Activated CD4-positive, alpha-beta memory T cell treated with anti-CD3 and anti-CD28 coated beads, Interleukin-2, amount 10 ng/mL, durations not matched to agents 7 days and 5 days (primary cell): ENCODE results near the gene CASKIN1. TPM values are rescaled to one million over a fixed set of nuclear protein-coding genes. Genes with fewer than 3 reads are reported as not detected.

Source experiments
- CTCF ChIA-PET: fragments of 350-600 bp; sonication (Branson Sonifier 250); formaldehyde crosslinking; loops from one replicate; lab custom pipeline; 2021; ENCODE audit warnings: antibody characterized with exemption, inconsistent platforms; lab: Charles Lee
- POLR2A ChIA-PET: fragments of 350-600 bp; sonication (Branson Sonifier 250); formaldehyde crosslinking; loops from one replicate; lab custom pipeline; 2021; ENCODE audit warnings: antibody characterized with exemption; lab: Charles Lee
- DNase-seq: peaks from one replicate; pipeline ENCODE4 v3.0.0-alpha.2; 2020
- H3K27ac Mint-ChIP-seq: one replicate; pipeline ENCODE4 v1.8.0; 2021; ENCODE audit warnings: mild to moderate bottlenecking, mixed read lengths
- H3K27me3 Mint-ChIP-seq: one replicate; pipeline ENCODE4 v1.8.0; 2021; ENCODE audit warnings: mixed read lengths
- H3K36me3 Mint-ChIP-seq: one replicate; pipeline ENCODE4 v1.8.0; 2021; ENCODE audit warnings: low read depth, mixed read lengths
- H3K4me1 Mint-ChIP-seq: one replicate; pipeline ENCODE4 v1.8.0; 2021; ENCODE audit warnings: mixed read lengths
- H3K4me3 Mint-ChIP-seq: one replicate; pipeline ENCODE4 v1.8.0; 2021; ENCODE audit warnings: mild to moderate bottlenecking, mixed read lengths
- H3K9me3 Mint-ChIP-seq: one replicate; pipeline ENCODE4 v1.8.0; 2021; ENCODE audit warnings: mixed read lengths
- total RNA-seq, 2 experiments: library from RNA; stranded (reverse); gene quantifications; one replicate each; pipeline ENCODE4 v1.2.3, GENCODE V29; 2021

Gene CASKIN1
- total RNA-seq, 2 experiments from 2014 or later, result 0.18 to 1.4 TPM

DNA sequence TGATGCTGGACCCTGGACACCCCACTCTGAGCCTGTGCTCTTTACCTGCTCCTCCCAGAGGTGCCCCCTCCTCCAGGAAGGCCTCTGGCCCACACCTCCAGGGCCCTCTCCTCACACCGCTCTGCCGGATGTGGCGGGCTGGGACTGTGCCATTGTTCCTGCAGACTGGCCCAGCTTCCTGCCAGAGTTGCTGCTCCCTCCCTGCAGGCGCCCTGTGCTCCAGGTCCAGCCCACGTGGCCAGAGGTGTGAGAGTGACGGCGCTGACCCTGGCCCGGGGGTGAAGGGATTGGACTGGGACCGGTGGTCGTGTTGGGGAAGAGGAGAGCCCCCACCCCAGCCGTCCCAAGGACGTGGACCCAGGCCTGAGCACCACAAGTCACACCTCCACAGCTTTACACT lies 32.7 kb upstream of the CASKIN1 start:
- H3K4me1 Mint-ChIP-seq, result peaks cover 17% of the 10 kb centered on the region
- CTCF ChIA-PET, result no interaction called here
- no peak overlapping the region for H3K27ac Mint-ChIP-seq
- no peaks in the 10 kb centered on the region for H3K27me3 Mint-ChIP-seq
- H3K9me3 Mint-ChIP-seq, result no peaks in the 10 kb centered on the region
- H3K36me3 Mint-ChIP-seq, result peaks cover 11% of the 10 kb centered on the region
- DNase-seq, result no peak
- POLR2A ChIA-PET, result no interaction called here
- no peak overlapping the region for H3K4me3 Mint-ChIP-seq

DNA sequence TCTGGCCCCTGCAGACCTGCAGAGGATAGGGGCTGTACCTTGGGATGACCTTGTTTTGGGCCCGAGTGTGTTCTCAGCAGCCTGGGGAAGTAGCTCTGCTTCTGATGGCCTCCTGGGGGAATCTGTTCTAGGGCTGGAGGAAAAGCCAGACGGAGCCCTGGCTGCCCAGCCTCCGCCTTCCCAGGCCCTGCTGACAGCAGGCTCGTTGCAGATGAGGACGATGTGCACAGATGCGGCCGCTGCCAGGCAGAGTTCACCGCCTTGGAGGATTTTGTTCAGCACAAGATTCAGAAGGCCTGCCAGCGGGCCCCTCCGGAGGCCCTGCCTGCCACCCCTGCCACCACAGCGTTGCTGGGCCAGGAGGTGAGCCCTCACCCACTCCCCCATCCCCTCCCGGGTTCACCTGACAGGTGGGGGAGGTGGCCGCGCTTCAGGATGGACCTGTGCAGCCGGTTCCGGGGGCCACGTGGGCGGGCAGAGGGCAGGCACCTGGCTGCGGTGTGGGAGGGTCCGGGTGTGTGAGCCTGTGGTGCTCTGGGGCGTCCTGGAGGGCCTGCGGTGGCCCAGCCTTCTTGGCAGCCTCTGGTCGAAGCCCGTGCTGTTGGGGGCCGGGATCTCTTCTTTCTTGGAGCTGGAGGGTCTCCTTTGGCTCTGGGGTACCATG lies 31.9 kb upstream of the CASKIN1 start:
- DNase-seq, result no peak
- Mint-ChIP-seq H3K27me3 (no peaks in the 10 kb centered on the region), H3K36me3 (peaks cover 11% of the 10 kb centered on the region), H3K4me3 (no peak overlapping the region), H3K27ac (no peak overlapping the region), H3K4me1 (peaks cover 19% of the 10 kb centered on the region), H3K9me3 (no peaks in the 10 kb centered on the region)
- CTCF ChIA-PET, result no interaction called here
- POLR2A ChIA-PET, result interaction anchor here (1.3 to 1.5 kb wide), 2 partner anchors 22 to 24 kb away, joined by 3 read pairs; partner anchors contain the start of gene ECI1

DNA sequence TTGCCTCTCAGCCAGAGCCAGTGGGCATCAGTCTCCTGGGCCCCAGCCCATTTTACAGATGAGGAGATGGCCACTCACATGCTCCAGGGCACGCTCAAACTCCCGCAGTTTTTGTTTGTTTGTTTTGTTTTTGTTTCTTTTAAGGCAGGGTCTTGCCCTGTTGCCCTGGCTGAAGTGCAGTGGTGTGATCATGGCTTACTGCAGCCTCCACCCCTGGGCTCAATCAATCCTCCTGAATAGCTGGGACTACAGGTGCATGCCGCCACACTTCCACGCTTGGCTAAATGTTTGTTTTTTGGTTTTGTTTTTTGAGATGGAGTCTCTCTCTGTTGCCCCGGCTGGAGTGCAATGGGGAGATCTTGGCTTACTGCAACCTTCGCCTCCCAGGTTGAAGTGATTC lies 30.5 kb upstream of the CASKIN1 start:
- Mint-ChIP-seq H3K27ac (no peak overlapping the region), H3K27me3 (no peaks in the 10 kb centered on the region), H3K36me3 (peaks cover 10% of the 10 kb centered on the region), H3K4me3 (peak overlapping the region; percentile 10), H3K4me1 (peaks cover 22% of the 10 kb centered on the region), H3K9me3 (no peaks in the 10 kb centered on the region)
- no peak for DNase-seq
- ChIA-PET POLR2A (interaction anchor here (1.0 to 1.5 kb wide), 3 partner anchors 25 to 37 kb away, joined by 3 to 6 read pairs (median 3); partner anchors contain the start of gene ECI1), CTCF (no interaction called here)

DNA sequence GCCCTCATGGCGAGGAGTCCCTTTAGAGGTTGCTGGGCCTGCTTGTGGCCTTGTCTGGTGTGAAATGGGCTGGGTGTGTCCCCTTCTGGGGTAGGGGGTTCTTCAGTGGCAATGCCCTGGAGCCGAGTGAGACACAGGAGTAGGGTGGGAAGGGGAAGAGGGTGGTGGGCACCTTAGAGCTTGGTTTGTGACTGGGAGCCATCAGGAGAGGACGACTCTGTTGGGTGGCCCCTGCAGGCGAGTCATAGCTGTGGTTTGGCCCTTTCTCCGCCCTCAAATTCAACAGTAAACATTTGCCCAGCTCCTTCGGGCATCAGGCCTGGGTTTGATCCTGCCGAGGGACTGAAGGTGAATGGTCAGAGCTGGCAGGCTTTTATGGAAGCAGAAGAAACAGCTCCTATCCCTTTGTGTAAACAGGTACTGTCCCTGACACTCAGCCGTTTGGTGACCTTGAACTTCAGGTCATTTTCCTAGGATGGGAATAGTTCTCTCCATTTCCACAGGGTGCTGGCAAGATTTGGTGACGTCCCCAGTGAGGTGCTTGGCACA lies 29.9 kb upstream of the CASKIN1 start:
- Mint-ChIP-seq H3K27me3 (no peaks in the 10 kb centered on the region), H3K4me1 (peaks cover 22% of the 10 kb centered on the region), H3K9me3 (no peaks in the 10 kb centered on the region), H3K36me3 (peaks cover 8% of the 10 kb centered on the region), H3K27ac (no peak overlapping the region), H3K4me3 (no peak overlapping the region)
- no peak for DNase-seq
- CTCF ChIA-PET, result no interaction called here
- POLR2A ChIA-PET, result interaction anchor here (0.9 to 1.5 kb wide), 5 partner anchors 10 to 306 kb away, joined by 3 to 6 read pairs (median 3); partner anchors contain the start of genes DNASE1L2 and ECI1

DNA sequence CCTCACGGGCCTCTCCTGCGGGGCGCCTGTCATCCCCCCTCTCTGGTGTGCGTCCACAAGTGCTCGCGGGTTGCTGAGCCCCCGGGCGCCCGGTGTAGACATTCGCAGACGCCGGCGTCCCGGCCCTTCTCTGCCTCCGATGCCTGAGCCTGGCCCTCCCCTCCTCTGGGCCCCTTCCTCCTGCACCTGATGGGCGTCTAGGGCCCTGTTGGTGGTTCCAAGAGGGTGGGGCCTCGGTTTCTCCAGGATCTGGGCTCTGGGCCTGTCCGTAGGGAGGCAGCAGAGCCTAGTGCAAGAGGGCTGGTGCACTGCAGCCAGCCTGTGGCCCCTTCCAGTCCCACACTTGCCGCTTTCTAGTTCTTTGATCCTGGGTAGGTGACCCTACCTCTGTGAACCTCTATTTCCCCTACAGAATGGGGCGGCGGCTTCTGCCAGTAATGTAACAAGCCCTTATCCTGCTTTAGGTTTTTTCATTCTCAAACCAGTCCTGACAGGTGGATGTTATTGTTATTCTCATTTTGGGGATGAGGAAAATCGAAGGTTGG lies 27.6 kb upstream of the CASKIN1 start:
- Mint-ChIP-seq H3K9me3 (no peaks in the 10 kb centered on the region), H3K4me1 (peaks cover 22% of the 10 kb centered on the region), H3K27ac (peak overlapping the region; percentile 65), H3K36me3 (peaks cover 3% of the 10 kb centered on the region), H3K27me3 (no peaks in the 10 kb centered on the region), H3K4me3 (peak overlapping the region; percentile 84)
- CTCF ChIA-PET, result no interaction called here
- peak; percentile 43 for DNase-seq
- POLR2A ChIA-PET, result interaction anchor here (0.6 to 2.2 kb wide), 3 partner anchors 10 to 309 kb away, joined by 3 to 13 read pairs (median 4); partner anchors contain the start of genes PGP and TRAF7

DNA sequence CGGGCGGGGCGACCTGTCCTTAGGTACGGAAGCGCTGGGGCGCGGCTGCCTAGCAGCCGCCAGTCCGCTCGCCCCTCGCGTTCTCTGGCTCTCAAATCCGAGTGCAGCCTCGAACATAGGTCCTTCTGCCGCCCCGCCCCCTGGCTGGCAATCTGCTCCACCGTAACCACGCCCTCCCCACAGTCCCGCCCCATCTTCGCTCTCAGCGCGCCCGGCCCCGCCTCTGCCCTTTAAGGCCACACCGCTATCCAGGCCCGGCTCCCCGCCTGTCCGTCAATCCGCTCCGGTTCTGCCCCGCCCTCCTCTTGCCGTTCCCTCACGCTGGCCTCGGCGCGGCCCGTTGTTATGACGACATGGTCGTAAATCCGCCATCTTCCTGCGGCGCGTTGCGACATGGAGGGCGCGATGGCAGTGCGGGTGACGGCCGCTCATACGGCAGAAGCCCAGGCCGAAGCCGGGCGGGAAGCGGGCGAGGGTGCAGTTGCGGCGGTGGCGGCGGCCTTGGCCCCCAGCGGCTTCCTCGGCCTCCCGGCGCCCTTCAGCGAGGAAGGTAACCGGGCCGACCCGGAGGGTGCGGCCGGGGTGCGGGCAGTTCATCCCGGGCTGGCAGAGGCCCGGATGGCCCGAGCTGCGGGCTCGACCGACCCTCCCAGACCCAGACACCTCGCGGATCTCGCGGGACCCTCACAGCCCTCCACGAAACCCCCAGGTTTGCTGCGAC lies 27.0 kb upstream of the CASKIN1 start, which contains the start of gene E4F1:
E4F1 (plus strand) TSS at position 371 of the 721 bp plus-strand sequence; CDS start at position 394, 23 bp downstream.
- no peaks in the 10 kb centered on the region for H3K9me3 Mint-ChIP-seq
- peaks cover 22% of the 10 kb centered on the region for H3K4me1 Mint-ChIP-seq
- H3K36me3 Mint-ChIP-seq, result peaks cover 3% of the 10 kb centered on the region
- peak within 1 kb of the TSS; percentile 84 for H3K4me3 Mint-ChIP-seq
- DNase-seq, result peak; percentile 100
- CTCF ChIA-PET, result interaction anchor here (1.2 kb wide), 1 partner anchor 9 kb away, joined by 5 read pairs; the partner anchor contains the start of gene PGP
- POLR2A ChIA-PET, result interaction anchor here (0.6 to 2.2 kb wide), 6 partner anchors 9 to 309 kb away, joined by 3 to 13 read pairs (median 4); partner anchors contain the start of genes ATP6V0C, PGP and TRAF7
- H3K27me3 Mint-ChIP-seq, result no peaks in the 10 kb centered on the region
- H3K27ac Mint-ChIP-seq, result peak within 1 kb of the TSS; percentile 74

DNA sequence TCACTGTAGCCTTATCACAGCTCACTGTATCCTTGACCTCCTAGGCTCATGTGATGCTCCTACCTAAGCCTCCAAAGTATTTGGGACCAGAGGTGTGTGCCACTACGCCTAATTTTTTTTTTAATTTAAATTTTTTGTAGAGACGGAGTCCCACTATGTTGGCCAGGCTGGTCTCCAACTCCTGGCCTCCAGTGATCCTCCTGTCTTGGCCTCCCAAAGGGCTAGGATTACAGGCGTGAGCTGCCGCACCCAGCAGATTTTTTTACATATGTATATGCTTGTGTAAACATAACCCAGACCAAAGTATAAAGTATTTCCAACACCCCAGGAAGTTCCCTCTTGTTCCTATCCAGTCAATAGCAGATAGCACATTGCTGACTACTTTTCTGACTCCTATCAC lies 19.9 kb upstream of the CASKIN1 start:
- Mint-ChIP-seq H3K9me3 (no peaks in the 10 kb centered on the region), H3K27ac (peak overlapping the region; percentile 82), H3K27me3 (no peaks in the 10 kb centered on the region), H3K4me1 (peaks cover 25% of the 10 kb centered on the region), H3K36me3 (peaks cover 10% of the 10 kb centered on the region), H3K4me3 (peak overlapping the region; percentile 47)
- CTCF ChIA-PET, result interaction anchor here (0.9 to 1.9 kb wide), 2 partner anchors 17 to 76 kb away, joined by 3 to 5 read pairs; no protein-coding TSS in a partner anchor
- POLR2A ChIA-PET, result interaction anchor here (1.3 to 3.7 kb wide), 4 partner anchors 12 to 61 kb away, joined by 3 to 43 read pairs (median 21); partner anchors contain the start of genes ECI1, MLST8 and TRAF7
- DNase-seq, result no peak

DNA sequence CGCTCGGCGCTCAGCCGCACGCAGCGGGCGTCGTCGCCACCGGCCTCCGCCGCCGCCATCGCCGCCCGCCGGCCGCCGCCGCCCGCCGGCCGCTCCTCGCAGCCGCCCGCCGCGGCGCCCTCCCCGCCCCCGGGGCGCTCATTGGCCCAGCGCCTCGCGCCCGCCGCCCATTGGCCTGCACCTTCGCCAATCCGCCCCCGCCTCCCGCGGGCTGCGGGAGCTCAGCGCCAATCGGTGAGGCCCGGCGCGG lies 18.2 kb upstream of the CASKIN1 start, which contains the start of gene PGP:
PGP (minus strand) TSS at position 122 of the 250 bp plus-strand sequence; CDS start at position 59, 63 bp downstream.
- H3K9me3 Mint-ChIP-seq, result no peaks in the 10 kb centered on the region
- H3K4me1 Mint-ChIP-seq, result peaks cover 25% of the 10 kb centered on the region
- ChIA-PET POLR2A (interaction anchor here (0.6 to 3.7 kb wide), 16 partner anchors 9 to 537 kb away, joined by 3 to 43 read pairs (median 6); partner anchors contain the start of genes DNASE1L2, E4F1, ECI1 and JPT2), CTCF (interaction anchor here (1.0 to 2.0 kb wide), 6 partner anchors 8 to 306 kb away, joined by 3 to 8 read pairs (median 5); partner anchors contain the start of genes AMDHD2, E4F1, ECI1 and TRAF7)
- peaks cover 10% of the 10 kb centered on the region for H3K36me3 Mint-ChIP-seq
- H3K4me3 Mint-ChIP-seq, result peak within 1 kb of the TSS; percentile 82
- DNase-seq, result no peak
- no peaks in the 10 kb centered on the region for H3K27me3 Mint-ChIP-seq
- peak within 1 kb of the TSS; percentile 82 for H3K27ac Mint-ChIP-seq

DNA sequence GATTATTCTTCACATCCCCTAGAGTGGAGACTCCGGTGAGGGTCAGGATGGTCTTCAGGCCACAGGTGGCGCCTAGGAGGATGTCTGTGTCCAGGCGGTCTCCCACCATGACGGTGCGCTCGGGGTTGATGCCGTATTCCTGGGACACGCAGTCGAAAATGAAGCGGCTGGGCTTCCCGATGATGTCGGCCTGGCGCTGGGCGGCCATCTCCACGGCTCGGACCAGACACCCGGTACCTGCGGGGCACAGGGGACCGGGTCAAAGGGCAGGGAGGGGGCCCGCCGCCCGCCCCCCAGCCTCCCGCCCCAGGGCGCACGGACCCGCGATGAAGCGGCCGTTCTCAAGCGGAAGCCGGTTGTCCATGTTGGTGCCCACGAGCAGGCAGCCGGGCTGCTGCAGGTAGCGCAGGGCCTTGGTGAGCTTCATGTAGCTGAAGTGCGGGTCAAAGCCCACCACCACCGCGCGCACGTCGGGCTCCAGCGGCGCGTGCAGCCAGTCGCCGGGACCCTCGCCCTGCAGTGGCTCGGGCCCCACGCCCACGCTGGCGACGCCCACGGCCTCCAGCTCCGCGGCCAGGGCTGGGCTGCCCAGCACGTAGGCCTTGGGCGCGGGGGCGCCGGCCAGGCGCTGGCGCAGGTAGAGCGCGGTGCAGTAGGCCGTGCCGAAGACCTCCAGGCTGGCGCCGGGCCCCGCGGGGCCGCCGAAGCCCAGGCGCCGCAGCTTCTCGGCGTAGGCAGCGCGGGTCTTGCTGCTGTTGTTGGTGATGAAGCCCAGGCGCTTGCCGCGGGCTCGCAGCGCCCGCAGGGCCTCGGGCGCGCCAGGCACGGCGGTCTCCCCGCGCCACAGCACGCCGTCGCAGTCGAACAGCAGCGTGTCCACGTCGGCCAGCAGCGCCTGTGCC lies 17.7 kb upstream of the CASKIN1 start:
- Mint-ChIP-seq H3K4me1 (peaks cover 25% of the 10 kb centered on the region), H3K36me3 (peaks cover 10% of the 10 kb centered on the region), H3K4me3 (peak overlapping the region; percentile 76), H3K9me3 (no peaks in the 10 kb centered on the region), H3K27me3 (no peaks in the 10 kb centered on the region), H3K27ac (peak overlapping the region; percentile 52)
- no peak for DNase-seq
- ChIA-PET POLR2A (interaction anchor here (1.0 to 3.7 kb wide), 15 partner anchors 9 to 536 kb away, joined by 3 to 43 read pairs (median 7); partner anchors contain the start of genes DNASE1L2, E4F1, ECI1 and JPT2), CTCF (interaction anchor here (1.0 to 2.0 kb wide), 6 partner anchors 7 to 306 kb away, joined by 3 to 8 read pairs (median 5); partner anchors contain the start of genes AMDHD2, E4F1, ECI1 and TRAF7)

DNA sequence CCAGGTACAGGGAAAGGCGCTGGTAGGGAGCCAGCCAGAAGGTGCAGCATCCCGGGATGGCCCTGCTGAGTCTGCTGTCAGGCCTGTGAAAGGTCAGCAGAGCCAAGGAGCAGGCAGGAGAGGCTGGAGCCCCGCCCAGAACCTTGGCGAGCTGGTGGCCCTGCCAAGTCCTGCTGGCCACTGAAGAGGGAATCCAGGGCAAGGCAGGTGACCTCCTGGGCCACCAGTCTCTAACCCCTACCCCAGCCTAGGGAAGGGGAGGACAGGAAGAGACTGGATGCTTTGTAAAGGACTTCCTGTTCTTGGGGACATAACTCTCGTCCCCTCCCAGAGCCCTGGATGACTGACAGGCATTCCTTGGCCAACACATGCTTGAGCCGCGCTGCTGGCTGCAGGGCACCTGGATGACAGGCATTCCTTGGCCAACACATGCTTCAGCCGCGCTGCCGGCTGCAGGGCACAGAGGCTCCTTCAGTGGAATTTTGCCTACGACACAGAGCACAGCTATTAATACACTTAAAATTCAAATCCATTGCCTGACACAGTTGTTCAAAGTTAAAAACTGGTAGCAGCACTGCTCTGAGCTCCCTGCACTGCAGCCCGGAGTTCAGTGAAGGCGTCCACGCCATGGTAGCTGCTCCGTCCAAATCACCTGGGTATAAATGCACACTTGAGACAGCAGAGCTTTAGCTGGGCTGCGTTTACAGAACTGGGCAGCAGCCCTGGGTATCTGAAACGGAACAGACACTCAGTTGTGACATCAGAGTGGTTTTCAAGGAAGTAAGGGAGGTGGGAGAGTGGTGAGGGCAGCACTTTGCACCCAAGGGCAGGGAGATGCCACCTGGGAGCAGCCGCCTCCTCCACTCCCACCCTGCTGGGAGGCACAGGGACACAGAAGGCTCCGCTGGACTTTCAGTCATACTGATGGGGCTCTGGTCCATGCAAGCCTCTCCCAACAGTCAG lies 16.2 kb upstream of the CASKIN1 start:
- H3K4me3 Mint-ChIP-seq, result peak overlapping the region; percentile 76
- no peaks in the 10 kb centered on the region for H3K27me3 Mint-ChIP-seq
- H3K9me3 Mint-ChIP-seq, result no peaks in the 10 kb centered on the region
- POLR2A ChIA-PET, result interaction anchor here (0.8 kb wide), 1 partner anchor 39 kb away, joined by 3 read pairs; the partner anchor contains the start of gene ECI1
- CTCF ChIA-PET, result no interaction called here
- H3K4me1 Mint-ChIP-seq, result peaks cover 28% of the 10 kb centered on the region
- peak overlapping the region; percentile 38 for H3K27ac Mint-ChIP-seq
- peaks cover 19% of the 10 kb centered on the region for H3K36me3 Mint-ChIP-seq
- DNase-seq, result no peak
